ENCODE measurements around the gene AMN.

The AMN gene

GRCh38 chr14:102922490-102923200 lies at the start of gene AMN:
Gene AMN, plus strand, starts transcription at chr14:102922663. Its CDS starts 26 bp downstream, at chr14:102922689.
- Histone ChIP-seq H3K4me2 (ENCODE audit: low read depth, low read length) (peak within 1 kb of the TSS; percentile 32; the same call in 1 of the 2 replicates), H3K9me2 (replicated peaks; ENCODE audit: insufficient read depth, low read length) (no peaks in the 10 kb centered on the region), H3K79me2 (ENCODE audit: low read length) (no peaks in the 10 kb centered on the region), H4K20me1 (ENCODE audit: insufficient read depth, low read length) (no peaks in the 10 kb centered on the region), H3K9me3 (replicated peaks; ENCODE audit: insufficient read depth, low read length) (no peaks in the 10 kb centered on the region), H3K36me3 (replicated peaks; ENCODE audit: insufficient read depth, low read length) (no peaks in the 10 kb centered on the region), H3F3A (ENCODE audit: insufficient read depth, low read length) (no peaks in the 10 kb centered on the region), H3K27me3 (replicated peaks; ENCODE audit: insufficient read depth, low read length) (no peaks in the 10 kb centered on the region; the same call in 1 of the 2 replicates), H3K9ac (ENCODE audit: low read length) (no peak within 1 kb of the TSS), H3K27ac (ENCODE audit: low read length) (no peak within 1 kb of the TSS), H3K4me3 (ENCODE audit: low read length) (no peak within 1 kb of the TSS; the same call in 1 of the 2 replicates), H3K4me1 (ENCODE audit: low read length) (no peaks in the 10 kb centered on the region), H2AFZ (ENCODE audit: low read length) (no peak within 1 kb of the TSS)
- DNase-seq = no peak
- no peak for TF ChIP-seq CTCF (IDR thresholded peaks at IDR 0.05; ENCODE audit: low read length)
- TF ChIP-seq EZH2phosphoT487 (IDR thresholded peaks at IDR 0.05; ENCODE audit: low read length) = no peak
- TF ChIP-seq EZH2 (optimal IDR thresholded peaks at IDR 0.05; ENCODE audit: low read depth, low read length) = no peak

- Histone ChIP-seq H3K4me3 (ENCODE audit: low read length) (no peak overlapping the region), H3K27me3 (replicated peaks; ENCODE audit: insufficient read depth, low read length) (no peaks in the 10 kb centered on the region), H3F3A (ENCODE audit: insufficient read depth, low read length) (peaks cover 13% of the 10 kb centered on the region; the same call in 1 of the 2 replicates), H3K79me2 (ENCODE audit: low read length) (peaks cover 13% of the 10 kb centered on the region), H3K4me1 (ENCODE audit: low read length) (peaks cover 25% of the 10 kb centered on the region; the same call in 1 of the 2 replicates), H3K36me3 (replicated peaks; ENCODE audit: insufficient read depth, low read length) (no peaks in the 10 kb centered on the region), H3K9me3 (replicated peaks; ENCODE audit: insufficient read depth, low read length) (no peaks in the 10 kb centered on the region), H2AFZ (ENCODE audit: low read length) (no peak overlapping the region), H3K9me2 (replicated peaks; ENCODE audit: insufficient read depth, low read length) (no peaks in the 10 kb centered on the region), H3K9ac (ENCODE audit: low read length) (no peak overlapping the region), H4K20me1 (ENCODE audit: insufficient read depth, low read length) (no peaks in the 10 kb centered on the region), H3K4me2 (ENCODE audit: low read depth, low read length) (no peak overlapping the region), H3K27ac (ENCODE audit: low read length) (no peak overlapping the region)
- TF ChIP-seq EZH2phosphoT487 (IDR thresholded peaks at IDR 0.05; ENCODE audit: low read length) (no peak), EZH2 (optimal IDR thresholded peaks at IDR 0.05; ENCODE audit: low read depth, low read length) (no peak), CTCF (IDR thresholded peaks at IDR 0.05; ENCODE audit: low read length) (no peak)
- no peak for DNase-seq
Observed at GRCh38 chr14:102873131-102873530, 49.3 kb upstream of the AMN start.

- Histone ChIP-seq H3K9ac (ENCODE audit: low read length) (no peak overlapping the region), H3K27ac (ENCODE audit: low read length) (no peak overlapping the region), H3K9me2 (replicated peaks; ENCODE audit: insufficient read depth, low read length) (no peaks in the 10 kb centered on the region), H3F3A (ENCODE audit: insufficient read depth, low read length) (peaks cover 13% of the 10 kb centered on the region; the same call in 1 of the 2 replicates), H3K79me2 (ENCODE audit: low read length) (peaks cover 8% of the 10 kb centered on the region), H3K4me1 (ENCODE audit: low read length) (peaks cover 25% of the 10 kb centered on the region; the same call in 1 of the 2 replicates), H4K20me1 (ENCODE audit: insufficient read depth, low read length) (no peaks in the 10 kb centered on the region), H3K4me2 (ENCODE audit: low read depth, low read length) (no peak overlapping the region), H2AFZ (ENCODE audit: low read length) (no peak overlapping the region), H3K4me3 (ENCODE audit: low read length) (no peak overlapping the region), H3K36me3 (replicated peaks; ENCODE audit: insufficient read depth, low read length) (no peaks in the 10 kb centered on the region), H3K27me3 (replicated peaks; ENCODE audit: insufficient read depth, low read length) (no peaks in the 10 kb centered on the region), H3K9me3 (replicated peaks; ENCODE audit: insufficient read depth, low read length) (no peaks in the 10 kb centered on the region)
- no peak for TF ChIP-seq EZH2 (optimal IDR thresholded peaks at IDR 0.05; ENCODE audit: low read depth, low read length)
- no peak for TF ChIP-seq CTCF (IDR thresholded peaks at IDR 0.05; ENCODE audit: low read length)
- TF ChIP-seq EZH2phosphoT487 (IDR thresholded peaks at IDR 0.05; ENCODE audit: low read length) = no peak
- DNase-seq = no peak
Observed at GRCh38 chr14:102873546-102874061, 48.9 kb upstream of the AMN start.

All from MM.1S (cell line).